Keratinocyte (primary cell): ENCODE results near the gene MACF1.

Experiments used
- EZH2 ChIP-seq: IDR thresholded peaks from one replicate; pipeline ENCODE4 v1.6.1; 2012; ENCODE audit warnings: inconsistent platforms, mild to moderate bottlenecking, low read length, moderate library complexity
- TF ChIP-seq, protein P1 (sequence below), 3 experiments: IDR thresholded peaks in 1 of 3; conservative IDR thresholded peaks in 1 of 3; optimal IDR thresholded peaks in 1 of 3; 2 replicates in 2 of 3; 3 replicates in 1 of 3; pipeline versions ENCODE3 to v1.5.1; 2011; ENCODE audit warnings: low read length in 3 of 3, mild to moderate bottlenecking in 3 of 3, moderate library complexity in 2 of 3, control low read depth in 1 of 3, inconsistent platforms in 1 of 3; ENCODE audit not compliant: insufficient read depth in 2 of 3; ENCODE audit errors: extremely low read depth in 1 of 3

DNA sequence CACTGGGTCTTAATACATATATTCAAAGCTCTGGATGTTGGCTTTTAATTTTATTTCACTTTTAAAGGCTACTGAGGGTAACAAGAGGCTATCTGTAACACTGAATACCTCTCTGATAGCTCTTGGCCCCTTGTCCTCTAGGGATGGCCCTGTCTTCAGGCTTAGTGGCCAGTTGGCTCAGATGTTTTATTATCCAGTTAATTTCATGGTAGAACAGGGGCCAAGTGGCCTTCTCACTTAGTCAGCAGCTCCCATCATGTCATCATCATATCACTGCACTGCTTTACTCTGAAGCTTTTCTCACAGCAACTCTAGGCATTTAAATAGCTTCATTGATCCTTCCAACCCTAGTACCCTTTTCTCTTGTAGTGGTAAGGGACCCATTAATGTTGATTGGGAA lies 40.2 kb upstream of the MACF1 start:
- TF ChIP-seq, protein P1, sequence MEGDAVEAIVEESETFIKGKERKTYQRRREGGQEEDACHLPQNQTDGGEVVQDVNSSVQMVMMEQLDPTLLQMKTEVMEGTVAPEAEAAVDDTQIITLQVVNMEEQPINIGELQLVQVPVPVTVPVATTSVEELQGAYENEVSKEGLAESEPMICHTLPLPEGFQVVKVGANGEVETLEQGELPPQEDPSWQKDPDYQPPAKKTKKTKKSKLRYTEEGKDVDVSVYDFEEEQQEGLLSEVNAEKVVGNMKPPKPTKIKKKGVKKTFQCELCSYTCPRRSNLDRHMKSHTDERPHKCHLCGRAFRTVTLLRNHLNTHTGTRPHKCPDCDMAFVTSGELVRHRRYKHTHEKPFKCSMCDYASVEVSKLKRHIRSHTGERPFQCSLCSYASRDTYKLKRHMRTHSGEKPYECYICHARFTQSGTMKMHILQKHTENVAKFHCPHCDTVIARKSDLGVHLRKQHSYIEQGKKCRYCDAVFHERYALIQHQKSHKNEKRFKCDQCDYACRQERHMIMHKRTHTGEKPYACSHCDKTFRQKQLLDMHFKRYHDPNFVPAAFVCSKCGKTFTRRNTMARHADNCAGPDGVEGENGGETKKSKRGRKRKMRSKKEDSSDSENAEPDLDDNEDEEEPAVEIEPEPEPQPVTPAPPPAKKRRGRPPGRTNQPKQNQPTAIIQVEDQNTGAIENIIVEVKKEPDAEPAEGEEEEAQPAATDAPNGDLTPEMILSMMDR (optimal IDR thresholded peaks at IDR 0.05 in 1 of 3, IDR thresholded peaks at IDR 0.05 in 1 of 3, conservative IDR thresholded peaks at IDR 0.05 in 1 of 3; ENCODE audit: extremely low read depth in 1 of 3, insufficient read depth in 2 of 3, low read length in 3 of 3): no peak
- no peak for TF ChIP-seq EZH2
